SH-SY5Y (cell line): ENCODE measurements around the gene CADM2.

Experiments
- GATA2 ChIP-seq: IDR thresholded peaks from 2 replicates; pipeline ENCODE4 v1.6.1; 2011; ENCODE audit warnings: mild to moderate bottlenecking, low read depth, low read length
- GATA3 ChIP-seq: IDR thresholded peaks from 2 replicates; pipeline ENCODE4 v1.6.1; 2011; ENCODE audit warnings: low read depth, mild to moderate bottlenecking, low read length, moderate library complexity

GRCh38 chr3:85258326-85258725 is 299.5 kb downstream of the CADM2 start:
- TF ChIP-seq GATA2 (no peak), GATA3 (no peak)
